Sigmoid colon (tissue), 7 donors: ENCODE measurements around the gene MMAA. TPM values are rescaled to one million over a fixed set of nuclear protein-coding genes. Genes with fewer than 3 reads are reported as not detected.

Experiments
- DNase-seq: peaks from one replicate; pipeline ENCODE4 v3.0.0-alpha.2; 2019
- H3K27ac ChIP-seq, 4 donors: fragments of 200-600 bp; sonication (generic); one replicate each; pipeline ENCODE4 v1.5.1; 2016 to 2019; ENCODE audit warnings: mild to moderate bottlenecking in 1 of 4
- H3K27me3 ChIP-seq, 3 donors: fragments of 200-600 bp; sonication (generic); one replicate each; pipeline ENCODE4 v1.5.1; 2019; ENCODE audit warnings: mild to moderate bottlenecking in 1 of 3
- H3K36me3 ChIP-seq, 4 donors: fragments of 200-600 bp; sonication (generic); one replicate each; pipeline ENCODE4 v1.5.1; 2016 to 2019
- H3K4me1 ChIP-seq, 4 donors: fragments of 200-600 bp; sonication (generic); one replicate each; pipeline ENCODE4 v1.5.1; 2017 to 2019
- H3K4me3 ChIP-seq, 4 donors: fragments of 200-600 bp; sonication (generic); one replicate each; pipeline ENCODE4 v1.5.1; 2017 to 2019; ENCODE audit warnings: mild to moderate bottlenecking in 2 of 4, moderate library complexity in 1 of 4
- H3K9me3 ChIP-seq, 4 donors: fragments of 200-600 bp in 3 of 4; sonication (generic) in 3 of 4; one replicate each; pipeline versions ENCODE4 v1.5.1 to v1.6.1; 2013 to 2019
- CTCF ChIP-seq, 4 experiments: fragments of 450-650 bp in 3 of 4; fragments of 200-600 bp in 1 of 4; IDR thresholded peaks; one replicate each; pipeline ENCODE4 v1.5.1; 2016 to 2019; ENCODE audit warnings: antibody characterized with exemption in 4 of 4, mild to moderate bottlenecking in 3 of 4, moderate library complexity in 2 of 4
- EP300 ChIP-seq, 4 donors: sonication (generic); formaldehyde crosslinking; IDR thresholded peaks; one replicate each; pipeline ENCODE4 v1.6.1; 2017; ENCODE audit warnings: antibody characterized with exemption in 4 of 4
- POLR2A ChIP-seq, 2 donors: fragments of 450-650 bp; IDR thresholded peaks; one replicate each; pipeline ENCODE4 v1.6.1; 2016; ENCODE audit warnings: antibody characterized with exemption in 2 of 2, mild to moderate bottlenecking in 2 of 2, moderate library complexity in 2 of 2
- POLR2AphosphoS5 ChIP-seq, 4 donors: sonication (generic); formaldehyde crosslinking; IDR thresholded peaks; one replicate each; pipeline ENCODE4 v1.6.1; 2017; ENCODE audit warnings: antibody characterized with exemption in 4 of 4
- WGBS, 2 donors: extraction: QIAGEN DNeasy Blood & Tissue Kit; methylation state at CpG; one replicate each; pipeline ENCODE4 v1.1.7; 2013; 5-methylcytosine and 5-hydroxymethylcytosine counted together
- intact Hi-C: fragments of 100-400 bp; cut with DNase I; formaldehyde crosslinking; loops from one replicate; pipeline ENCODE4 v1.15.1; 2023
- polyA plus RNA-seq, 3 donors: library from polyadenylated mRNA; stranded (reverse); fragments of 200-250 nt; gene quantifications; one replicate each; pipeline ENCODE4 v1.2.3, GENCODE V29; 2013
- total RNA-seq, 4 donors: library from RNA; depleted of rRNA; stranded (reverse); fragments of >200 nt; gene quantifications; one replicate each; pipeline ENCODE4 v1.1.0, GENCODE V29; 2016
- donor health status: healthy with polysubstance abuse.
- donor health status: Bipolar disorder and iron deficiency.
- donor health status: healthy.

MMAA gene
- total and polyA plus RNA-seq, 7 donors, result 2.5 to 12.3 (median 6.6) TPM

GRCh38 chr4:145623831-145624230, 4.6 kb downstream of the MMAA start:
- no peaks in the 10 kb centered on the region for H3K36me3 ChIP-seq
- no peaks in the 10 kb centered on the region for H3K27me3 ChIP-seq
- WGBS, 2 donors, result 79 to 80% methylated on average over 1 of the region's 1 CpG
- H3K4me3 ChIP-seq, result no peak overlapping the region
- peaks cover 0 to 7% (median 3%) of the 10 kb centered on the region in 4 donors for H3K4me1 ChIP-seq
- TF ChIP-seq POLR2A (IDR thresholded peaks at IDR 0.05) (no peak), CTCF (IDR thresholded peaks at IDR 0.05) (no peak), EP300 (IDR thresholded peaks at IDR 0.05) (no peak)
- no peak overlapping the region for H3K27ac ChIP-seq
- no peaks in the 10 kb centered on the region for H3K9me3 ChIP-seq
- intact Hi-C loops, result no loop called here
- no peak for DNase-seq

DNA sequence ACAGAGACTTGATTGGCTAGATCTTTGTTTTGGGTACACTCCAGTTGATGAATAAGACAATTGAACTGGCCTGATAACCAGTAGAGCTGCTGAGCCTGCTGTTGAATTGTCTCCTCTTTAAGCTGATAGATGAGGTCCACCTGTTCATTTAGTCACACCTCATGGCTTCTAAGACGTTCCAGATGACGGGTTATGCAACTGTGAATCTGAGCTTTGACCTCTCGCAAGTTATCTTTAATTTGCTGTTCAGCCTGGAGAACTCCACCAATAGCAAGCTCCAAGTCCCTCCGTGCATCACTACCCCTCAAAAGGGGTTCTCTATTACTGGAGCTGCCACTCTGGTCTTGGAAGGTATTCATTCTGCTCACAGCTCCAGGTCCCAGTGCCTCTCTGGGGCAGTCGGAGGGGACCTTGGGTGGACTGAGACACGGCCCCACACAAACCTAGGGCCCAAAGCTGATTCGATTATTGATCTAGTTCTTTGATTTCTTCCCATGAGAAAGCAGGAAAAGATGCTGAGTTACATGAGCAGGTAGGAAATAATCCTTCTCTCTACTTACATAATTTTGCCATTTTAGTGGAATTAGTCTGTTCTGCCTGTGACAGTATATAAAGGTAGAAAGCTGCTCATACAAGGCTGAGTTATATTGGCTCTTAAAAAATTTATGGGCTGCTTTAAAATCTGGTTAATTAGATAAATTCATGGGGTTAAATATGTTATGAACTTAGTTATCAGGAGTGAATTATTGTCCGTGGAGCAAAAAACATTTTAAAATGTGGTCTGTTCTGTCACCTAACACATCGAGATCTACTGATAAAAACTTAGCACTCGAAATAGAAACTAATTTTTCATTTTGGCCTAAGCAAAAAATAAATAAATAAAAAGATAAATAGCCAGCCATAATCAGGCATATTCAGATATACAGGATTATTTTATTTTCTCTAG, 6.8 kb downstream of the MMAA start:
- Histone ChIP-seq H3K27ac (no peak overlapping the region), H3K4me3 (no peak overlapping the region), H3K4me1 (no peaks in the 10 kb centered on the region), H3K27me3 (no peaks in the 10 kb centered on the region), H3K9me3 (peaks cover 0 to 1% (median 0%) of the 10 kb centered on the region in 4 donors), H3K36me3 (no peaks in the 10 kb centered on the region)
- TF ChIP-seq CTCF (IDR thresholded peaks at IDR 0.05), result no peak
- TF ChIP-seq POLR2AphosphoS5 (IDR thresholded peaks at IDR 0.05), result no peak
- no peak for TF ChIP-seq EP300 (IDR thresholded peaks at IDR 0.05)
- no peak for TF ChIP-seq POLR2A (IDR thresholded peaks at IDR 0.05)
- no peak for DNase-seq
- 87 to 91% methylated on average over 10 of the region's 10 CpGs for WGBS, 2 donors
- intact Hi-C loops, result no loop called here

GRCh38 chr4:145626623-145626982, 7.4 kb downstream of the MMAA start:
- no peak for DNase-seq
- Histone ChIP-seq H3K4me3 (no peak overlapping the region), H3K27me3 (no peaks in the 10 kb centered on the region), H3K9me3 (peaks cover 0 to 1% (median 0%) of the 10 kb centered on the region in 4 donors), H3K36me3 (no peaks in the 10 kb centered on the region), H3K4me1 (no peaks in the 10 kb centered on the region), H3K27ac (no peak overlapping the region)
- TF ChIP-seq EP300 (IDR thresholded peaks at IDR 0.05) (no peak), POLR2AphosphoS5 (IDR thresholded peaks at IDR 0.05) (no peak), CTCF (IDR thresholded peaks at IDR 0.05) (no peak), POLR2A (IDR thresholded peaks at IDR 0.05) (no peak)
- 90 to 92% methylated on average over 2 of the region's 2 CpGs for whole genome bisulfite sequencing, 2 donors
- intact Hi-C loops, result no loop called here

GRCh38 chr4:145635117-145635516, 15.9 kb downstream of the MMAA start:
- no peak overlapping the region for H3K27ac ChIP-seq
- no peaks in the 10 kb centered on the region for H3K27me3 ChIP-seq
- H3K9me3 ChIP-seq, result peaks cover 0 to 1% (median 0%) of the 10 kb centered on the region in 4 donors
- WGBS, 2 donors, result 78 to 87% methylated on average over 1 of the region's 1 CpG
- no peak overlapping the region for H3K4me3 ChIP-seq
- intact Hi-C loops, result no loop called here
- DNase-seq, result no peak
- H3K4me1 ChIP-seq, result peaks cover 0 to 5% (median 2%) of the 10 kb centered on the region in 4 donors
- no peaks in the 10 kb centered on the region for H3K36me3 ChIP-seq
- TF ChIP-seq EP300 (IDR thresholded peaks at IDR 0.05) (no peak), CTCF (IDR thresholded peaks at IDR 0.05) (no peak), POLR2AphosphoS5 (IDR thresholded peaks at IDR 0.05) (no peak), POLR2A (IDR thresholded peaks at IDR 0.05) (no peak)
